ENCODE results near the gene STUB1. TPM values are rescaled to one million over a fixed set of nuclear protein-coding genes. Genes with fewer than 3 reads are reported as not detected.

Gene STUB1
- total and polyA plus RNA-seq, 10 of the 15 experiments (the other 5 are each of a cell fraction or from before 2014, with no cell fraction given) = 4.2 to 136 (median 67.1) TPM

GRCh38 chr16:634051-634670 is 46.0 kb upstream of the STUB1 start:
- Histone ChIP-seq H3K36me3 (ENCODE audit: control insufficient read depth in 2 of 2, insufficient read depth in 2 of 2, low read length in 1 of 2) (peaks cover 0 to 4% of the 10 kb centered on the region in 2 experiments; a peak in 3 of 4 replicates), H3K4me3 (no peak overlapping the region), H3K4me1 (ENCODE audit: control insufficient read depth, insufficient read depth, low read length) (peaks cover 11% of the 10 kb centered on the region), H3K79me2 (ENCODE audit: control insufficient read depth, insufficient read depth, low read length) (peaks cover 14% of the 10 kb centered on the region), H2AFZ (ENCODE audit: control insufficient read depth, low read depth, low read length) (no peak overlapping the region), H3K27me3 (replicated peaks in 1 of 2; ENCODE audit: control insufficient read depth in 2 of 2, insufficient read depth in 2 of 2, low read length in 1 of 2) (no peaks in the 10 kb centered on the region), H3K9me3 (replicated peaks; ENCODE audit: control insufficient read depth, insufficient read depth, low read length) (no peaks in the 10 kb centered on the region), H3K4me2 (ENCODE audit: control insufficient read depth, insufficient read depth) (no peak overlapping the region), H4K20me1 (ENCODE audit: control insufficient read depth, insufficient read depth) (no peaks in the 10 kb centered on the region), H3K27ac (ENCODE audit: control insufficient read depth, insufficient read depth) (no peak overlapping the region), H3K9ac (ENCODE audit: control insufficient read depth, insufficient read depth, low read length) (no peak overlapping the region)
- CTCF ChIA-PET = no interaction called here
- RAD21 ChIA-PET (ENCODE audit: unreplicated experiment) = no interaction called here
- SMC1A ChIA-PET (ENCODE audit: uncharacterized antibody, unreplicated experiment) = no interaction called here
- in situ Hi-C loops (cut with MboI) = no loop called here
- 89% methylated on average over 22 of the region's 22 CpGs for WGBS (ENCODE audit: insufficient coverage, insufficient replicate concordance, low lambda C conversion rate, missing lambda C conversion rate)
- POLR2A ChIA-PET = interaction anchor here (0.5 kb wide), 1 partner anchor 400 kb away, joined by 4 read pairs; no protein-coding TSS in a partner anchor
- FAIRE-seq (no peak), DNase-seq (ENCODE audit: low read depth, low spot score) (no peak), ATAC-seq (no peak)
- BruUV-seq (replicated peaks) = no TSS peak
- intact Hi-C loops (cut with micrococcal nuclease; ENCODE audit: unreplicated experiment) = no loop called here
- no peak for TF ChIP-seq CEBPB (IDR thresholded peaks at IDR 0.05; ENCODE audit: borderline replicate concordance in 1 of 2, low read depth in 2 of 2, low read length in 2 of 2)
- TF ChIP-seq STAT1 (conservative IDR thresholded peaks at IDR 0.05) = no peak
- no peak for TF ChIP-seq RELB (IDR thresholded peaks at IDR 0.05; ENCODE audit: low read depth)
- no peak for TF ChIP-seq YBX1 (IDR thresholded peaks at IDR 0.05)
- TF ChIP-seq KLF5 (IDR thresholded peaks at IDR 0.05; ENCODE audit: partially characterized antibody) = no peak
- no peak for TF ChIP-seq SIN3A (IDR thresholded peaks at IDR 0.05; ENCODE audit: low read depth, low read length)
- no peak for TF ChIP-seq ATF7 (IDR thresholded peaks at IDR 0.05; ENCODE audit: low read depth)
- TF ChIP-seq KDM1A (IDR thresholded peaks at IDR 0.05; ENCODE audit: borderline replicate concordance) = no peak
- TF ChIP-seq ETV6 (conservative IDR thresholded peaks at IDR 0.05 in 1 of 2, IDR thresholded peaks at IDR 0.05 in 1 of 2; ENCODE audit: borderline replicate concordance in 1 of 2, low read depth in 1 of 2) = no peak
- no peak for TF ChIP-seq SKIL (IDR thresholded peaks at IDR 0.05; ENCODE audit: low read depth, poor library complexity, severe bottlenecking)
